ENCODE measurements around the gene C14orf132.
A peak's percentile ranks its signal among the peaks of the same experiment; 100 is the strongest.

C14orf132 gene

GRCh38 chr14:96130854-96131253 lies 91.7 kb downstream of the C14orf132 start:
- peak; percentile 35 for DNase-seq (ENCODE audit: low spot score)
- CTCF ChIA-PET, result no interaction called here

DNA sequence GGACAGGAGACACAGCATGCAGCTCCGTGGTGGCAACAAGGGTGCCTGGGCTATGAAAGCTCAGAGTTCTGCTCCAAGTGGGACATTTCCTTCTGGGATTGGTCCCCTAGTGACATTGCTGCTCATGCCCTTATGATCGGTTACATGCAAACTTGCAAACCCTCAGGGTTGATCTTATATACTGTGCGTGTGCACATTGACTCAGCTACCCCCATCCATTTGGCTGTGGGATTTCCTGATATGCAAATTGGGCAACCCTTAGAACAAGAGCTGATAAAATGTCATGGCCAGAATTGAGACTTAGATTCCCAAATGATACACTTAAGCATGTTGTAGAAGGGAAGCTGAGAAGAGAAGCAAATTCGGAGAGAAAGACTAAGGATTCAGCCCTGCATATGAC lies 92.7 kb downstream of the C14orf132 start:
- no peak for DNase-seq (ENCODE audit: low spot score)
- H3K27ac ChIP-seq, result no peak overlapping the region
- ChIA-PET POLR2A (ENCODE audit: low non-redundant PET) (no interaction called here), CTCF (no interaction called here)
- TF ChIP-seq, protein P1, sequence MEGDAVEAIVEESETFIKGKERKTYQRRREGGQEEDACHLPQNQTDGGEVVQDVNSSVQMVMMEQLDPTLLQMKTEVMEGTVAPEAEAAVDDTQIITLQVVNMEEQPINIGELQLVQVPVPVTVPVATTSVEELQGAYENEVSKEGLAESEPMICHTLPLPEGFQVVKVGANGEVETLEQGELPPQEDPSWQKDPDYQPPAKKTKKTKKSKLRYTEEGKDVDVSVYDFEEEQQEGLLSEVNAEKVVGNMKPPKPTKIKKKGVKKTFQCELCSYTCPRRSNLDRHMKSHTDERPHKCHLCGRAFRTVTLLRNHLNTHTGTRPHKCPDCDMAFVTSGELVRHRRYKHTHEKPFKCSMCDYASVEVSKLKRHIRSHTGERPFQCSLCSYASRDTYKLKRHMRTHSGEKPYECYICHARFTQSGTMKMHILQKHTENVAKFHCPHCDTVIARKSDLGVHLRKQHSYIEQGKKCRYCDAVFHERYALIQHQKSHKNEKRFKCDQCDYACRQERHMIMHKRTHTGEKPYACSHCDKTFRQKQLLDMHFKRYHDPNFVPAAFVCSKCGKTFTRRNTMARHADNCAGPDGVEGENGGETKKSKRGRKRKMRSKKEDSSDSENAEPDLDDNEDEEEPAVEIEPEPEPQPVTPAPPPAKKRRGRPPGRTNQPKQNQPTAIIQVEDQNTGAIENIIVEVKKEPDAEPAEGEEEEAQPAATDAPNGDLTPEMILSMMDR (conservative IDR thresholded peaks at IDR 0.05; ENCODE audit: low read depth), result no peak

More at GRCh38 chr14:96130854-96131253, 91.7 kb downstream of the C14orf132 start:
- TF ChIP-seq, protein P1 (conservative IDR thresholded peaks at IDR 0.05; ENCODE audit: low read depth), result no peak
- peak overlapping the region; percentile 40 for H3K27ac ChIP-seq
- POLR2A ChIA-PET (ENCODE audit: low non-redundant PET), result interaction anchor here (1.0 kb wide), 1 partner anchor 74 kb away, joined by 4 read pairs; the partner anchor contains the start of gene BDKRB2

DNA sequence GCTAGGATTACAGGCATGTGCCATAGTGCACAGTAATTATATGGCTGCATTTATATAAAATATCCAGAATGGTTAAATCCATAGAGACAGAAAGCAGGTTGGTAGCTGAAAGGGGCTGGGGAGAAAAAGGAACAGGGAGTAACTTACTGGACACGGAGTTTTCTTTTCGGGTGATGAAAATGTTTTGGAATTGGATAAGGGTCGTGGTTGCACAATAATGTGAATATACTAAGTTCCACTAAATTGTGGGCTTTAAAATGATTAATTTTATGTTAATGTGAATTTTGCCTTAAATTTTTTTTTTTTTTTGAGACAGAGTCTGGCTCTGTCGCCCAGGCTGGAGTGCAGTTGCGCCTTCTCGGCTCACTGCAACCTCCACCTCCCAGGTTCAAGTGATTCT lies 95.3 kb downstream of the C14orf132 start:
- POLR2A ChIA-PET (ENCODE audit: low non-redundant PET), result no interaction called here
- H3K27ac ChIP-seq, result no peak overlapping the region
- TF ChIP-seq, protein P1 (conservative IDR thresholded peaks at IDR 0.05; ENCODE audit: low read depth), result no peak
- no peak for DNase-seq (ENCODE audit: low spot score)
- CTCF ChIA-PET, result no interaction called here

- DNase-seq (ENCODE audit: low spot score), result no peak
- H3K27ac ChIP-seq, result no peak overlapping the region
- ChIA-PET POLR2A (ENCODE audit: low non-redundant PET) (no interaction called here), CTCF (interaction anchor here (0.6 to 0.8 kb wide), 2 partner anchors 8 to 78 kb away, joined by 3 to 4 read pairs; no protein-coding TSS in a partner anchor)
- TF ChIP-seq, protein P1 (conservative IDR thresholded peaks at IDR 0.05; ENCODE audit: low read depth), result no peak
Measured at GRCh38 chr14:96135285-96135684, 96.1 kb downstream of the C14orf132 start.

- peak; percentile 55 for DNase-seq (ENCODE audit: low spot score)
- CTCF ChIA-PET, result interaction anchor here (0.6 kb wide), 1 partner anchor 20 kb away, joined by 3 read pairs; no protein-coding TSS in a partner anchor
- POLR2A ChIA-PET (ENCODE audit: low non-redundant PET), result no interaction called here
Measured at GRCh38 chr14:96136371-96137005, 97.3 kb downstream of the C14orf132 start.

GRCh38 chr14:96138241-96138640 lies 99.1 kb downstream of the C14orf132 start:
- ChIA-PET CTCF (no interaction called here), POLR2A (ENCODE audit: low non-redundant PET) (no interaction called here)
- TF ChIP-seq, protein P1 (conservative IDR thresholded peaks at IDR 0.05; ENCODE audit: low read depth), result no peak
- no peak overlapping the region for H3K27ac ChIP-seq
- no peak for DNase-seq (ENCODE audit: low spot score)

More at GRCh38 chr14:96136371-96137005, 97.3 kb downstream of the C14orf132 start:
- TF ChIP-seq, protein P1 (conservative IDR thresholded peaks at IDR 0.05; ENCODE audit: low read depth), result no peak
- no peak overlapping the region for H3K27ac ChIP-seq
